Mesangial cell (primary cell): ENCODE results near the gene NDNF. TPM values are rescaled to one million over a fixed set of nuclear protein-coding genes. Genes with fewer than 3 reads are reported as not detected.

Experiments used
- total RNA-seq: library from RNA; depleted of rRNA; stranded (reverse); fragments of >200 nt; gene quantifications from 2 replicates; pipeline ENCODE4 v1.2.3, GENCODE V29; 2015

The NDNF gene, protein sequence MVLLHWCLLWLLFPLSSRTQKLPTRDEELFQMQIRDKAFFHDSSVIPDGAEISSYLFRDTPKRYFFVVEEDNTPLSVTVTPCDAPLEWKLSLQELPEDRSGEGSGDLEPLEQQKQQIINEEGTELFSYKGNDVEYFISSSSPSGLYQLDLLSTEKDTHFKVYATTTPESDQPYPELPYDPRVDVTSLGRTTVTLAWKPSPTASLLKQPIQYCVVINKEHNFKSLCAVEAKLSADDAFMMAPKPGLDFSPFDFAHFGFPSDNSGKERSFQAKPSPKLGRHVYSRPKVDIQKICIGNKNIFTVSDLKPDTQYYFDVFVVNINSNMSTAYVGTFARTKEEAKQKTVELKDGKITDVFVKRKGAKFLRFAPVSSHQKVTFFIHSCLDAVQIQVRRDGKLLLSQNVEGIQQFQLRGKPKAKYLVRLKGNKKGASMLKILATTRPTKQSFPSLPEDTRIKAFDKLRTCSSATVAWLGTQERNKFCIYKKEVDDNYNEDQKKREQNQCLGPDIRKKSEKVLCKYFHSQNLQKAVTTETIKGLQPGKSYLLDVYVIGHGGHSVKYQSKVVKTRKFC
- total RNA-seq = 1.6 TPM in 1 of 2 replicates, not detected in the other

DNA sequence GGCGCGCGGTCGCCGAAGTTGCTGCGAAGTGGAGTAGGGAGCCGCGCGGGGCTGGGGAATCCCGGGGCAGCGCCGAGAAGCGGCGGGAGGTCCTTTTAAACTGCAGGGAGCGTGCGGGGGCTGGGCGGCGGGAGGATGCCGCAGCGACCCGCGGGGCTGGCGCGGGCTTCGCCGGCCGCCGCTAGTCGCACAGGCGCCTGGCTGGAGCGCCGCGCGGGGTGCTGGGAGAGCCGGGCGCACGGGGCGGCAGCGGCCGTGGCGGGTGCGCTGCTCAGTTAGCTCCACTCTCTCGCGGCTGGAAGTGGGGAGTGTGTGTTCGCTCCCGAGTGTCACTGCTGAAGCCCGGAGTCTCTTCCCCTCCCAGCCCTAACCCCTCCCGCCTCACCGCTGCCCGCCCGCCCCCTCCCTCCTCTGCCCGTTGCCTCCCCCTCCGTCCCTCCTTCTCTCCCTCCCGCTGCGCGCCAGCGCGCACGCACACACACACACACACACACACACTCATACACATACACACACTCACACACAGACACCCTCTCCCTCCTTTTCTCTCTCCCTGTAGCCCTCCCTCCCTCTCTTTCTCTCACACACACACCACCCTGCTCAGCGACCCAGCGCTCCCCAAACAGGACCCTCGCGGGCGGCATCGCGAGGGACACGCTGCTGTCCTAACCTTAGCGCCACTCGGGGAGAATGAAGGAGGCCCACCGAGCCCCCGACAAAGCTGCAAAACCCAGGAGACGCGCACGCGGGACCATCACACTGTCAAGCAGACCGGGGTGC lies at the start of gene NDNF:
TSS of gene NDNF (minus strand) at position 312 of the 780 bp plus-strand sequence. CDS start 26,698 bp downstream, outside the sequence.

Other genes with a start within 250 kb of the NDNF start
- gene PRDM5, start 149.8 kb downstream of the NDNF start, total RNA-seq = 3.9 and 4.9 TPM in 2 replicates
- gene TNIP3, start 91.8 kb upstream of the NDNF start, total RNA-seq = 0.51 TPM in 1 of 2 replicates, not detected in the other